ENCODE measurements around the gene R3HDM4.
A peak's percentile ranks its signal among the peaks of the same experiment; 100 is the strongest.

Gene R3HDM4

DNA sequence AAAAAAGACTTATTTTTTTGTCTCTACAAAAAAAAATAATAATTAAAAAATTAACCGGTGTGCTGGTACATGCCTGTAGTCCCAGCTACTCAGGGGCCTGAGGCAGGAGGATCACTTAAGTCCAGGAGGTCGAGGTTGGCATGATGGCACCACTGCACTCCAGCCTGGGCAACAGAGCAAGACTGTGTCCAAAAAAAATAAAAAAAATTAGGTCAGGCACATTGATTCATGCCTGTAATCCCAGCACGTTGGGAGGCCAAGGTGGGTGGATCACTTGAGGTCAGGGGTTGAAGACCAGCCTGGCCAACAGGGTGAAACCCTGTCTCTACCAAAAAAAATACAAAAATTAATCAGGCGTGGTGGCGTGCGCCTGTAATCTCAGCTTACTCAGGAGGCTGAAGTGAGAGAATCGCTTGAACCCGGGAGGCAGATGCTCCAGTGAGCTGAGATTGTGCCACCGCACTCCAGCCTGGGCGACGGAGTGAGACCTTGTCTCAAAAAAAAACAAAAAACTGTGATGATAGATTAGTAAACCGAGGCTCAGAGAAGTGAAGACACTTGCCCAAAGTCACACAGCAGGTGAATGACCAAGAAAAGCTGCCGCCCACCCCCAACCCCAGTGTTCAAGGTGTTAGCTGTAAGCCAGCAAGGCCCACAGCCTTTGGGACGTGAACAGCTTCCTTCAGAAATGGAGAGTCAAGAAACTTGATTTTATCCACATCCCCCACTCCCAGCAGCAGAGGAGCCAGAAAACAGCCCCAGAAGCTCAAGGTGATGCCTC is 10.4 kb downstream of the R3HDM4 start:
- TF ChIP-seq, protein P1, sequence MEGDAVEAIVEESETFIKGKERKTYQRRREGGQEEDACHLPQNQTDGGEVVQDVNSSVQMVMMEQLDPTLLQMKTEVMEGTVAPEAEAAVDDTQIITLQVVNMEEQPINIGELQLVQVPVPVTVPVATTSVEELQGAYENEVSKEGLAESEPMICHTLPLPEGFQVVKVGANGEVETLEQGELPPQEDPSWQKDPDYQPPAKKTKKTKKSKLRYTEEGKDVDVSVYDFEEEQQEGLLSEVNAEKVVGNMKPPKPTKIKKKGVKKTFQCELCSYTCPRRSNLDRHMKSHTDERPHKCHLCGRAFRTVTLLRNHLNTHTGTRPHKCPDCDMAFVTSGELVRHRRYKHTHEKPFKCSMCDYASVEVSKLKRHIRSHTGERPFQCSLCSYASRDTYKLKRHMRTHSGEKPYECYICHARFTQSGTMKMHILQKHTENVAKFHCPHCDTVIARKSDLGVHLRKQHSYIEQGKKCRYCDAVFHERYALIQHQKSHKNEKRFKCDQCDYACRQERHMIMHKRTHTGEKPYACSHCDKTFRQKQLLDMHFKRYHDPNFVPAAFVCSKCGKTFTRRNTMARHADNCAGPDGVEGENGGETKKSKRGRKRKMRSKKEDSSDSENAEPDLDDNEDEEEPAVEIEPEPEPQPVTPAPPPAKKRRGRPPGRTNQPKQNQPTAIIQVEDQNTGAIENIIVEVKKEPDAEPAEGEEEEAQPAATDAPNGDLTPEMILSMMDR (IDR thresholded peaks at IDR 0.05; ENCODE audit: insufficient read depth, missing control alignments) = no peak
- DNase-seq (ENCODE audit: insufficient read length, low spot score) = no peak
- no peak for FAIRE-seq

DNA sequence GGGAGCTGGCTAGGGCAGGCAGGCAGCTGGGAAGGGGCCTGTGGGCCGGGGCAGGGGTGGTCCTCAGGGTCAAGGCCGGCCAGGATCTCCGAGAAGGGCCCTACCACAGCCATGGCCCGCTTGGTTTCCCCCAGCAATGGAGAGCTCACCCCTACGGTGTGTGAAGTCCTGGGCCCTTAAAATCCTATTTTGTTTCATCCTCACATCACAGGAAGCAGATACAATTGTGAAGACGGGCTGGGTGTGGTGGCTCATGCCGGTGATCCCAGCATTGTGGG is 11.0 kb downstream of the R3HDM4 start:
- DNase-seq (ENCODE audit: insufficient read length, low spot score) = no peak
- no peak for FAIRE-seq
- TF ChIP-seq, protein P1 (IDR thresholded peaks at IDR 0.05; ENCODE audit: insufficient read depth, missing control alignments) = no peak

DNA sequence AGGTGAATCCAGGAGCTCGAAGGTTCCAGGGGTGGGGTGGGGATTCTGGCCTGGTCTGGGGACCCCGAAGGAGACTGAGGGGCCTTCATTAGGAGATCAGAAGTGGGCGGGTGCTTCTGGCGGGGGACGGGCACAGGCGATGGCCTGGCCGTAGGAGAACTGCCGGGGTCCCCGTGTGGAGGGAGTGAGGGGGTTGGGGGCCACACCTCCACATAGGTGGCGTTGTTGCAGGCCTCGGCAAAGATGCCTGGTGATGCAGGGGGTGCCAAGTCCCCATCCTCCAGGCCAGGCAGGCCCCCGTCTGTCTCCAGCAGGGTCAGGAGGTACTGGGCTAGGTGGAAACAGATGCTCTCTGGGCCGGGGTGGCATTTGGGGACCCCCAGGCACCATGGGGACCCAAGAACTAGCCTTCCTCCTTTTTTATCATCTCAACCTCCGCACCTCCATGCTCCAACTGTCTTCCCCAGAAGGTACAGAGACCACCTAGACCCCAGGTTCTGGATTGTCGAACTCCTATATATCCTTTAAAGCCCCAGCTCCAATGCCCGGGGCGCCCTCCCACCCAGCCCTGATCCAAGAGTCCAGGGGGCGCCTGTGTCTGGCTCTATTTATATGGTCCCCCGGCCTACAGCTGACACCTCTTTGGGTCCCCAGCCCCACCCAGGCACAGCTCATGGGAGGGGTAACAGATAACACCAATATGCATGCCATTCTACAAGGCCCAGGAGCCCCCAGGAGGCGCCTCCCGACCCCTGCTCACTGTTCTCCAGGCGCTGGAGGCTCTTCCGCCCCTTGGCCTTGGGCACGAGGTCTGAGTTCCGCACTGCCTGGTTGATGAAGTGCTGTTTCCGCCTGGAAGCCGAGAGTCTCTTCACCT is 11.6 kb downstream of the R3HDM4 start:
- DNase-seq (ENCODE audit: insufficient read length, low spot score) = no peak
- TF ChIP-seq, protein P1 (IDR thresholded peaks at IDR 0.05; ENCODE audit: insufficient read depth, missing control alignments) = no peak
- no peak for FAIRE-seq

- peak; percentile 80 for DNase-seq (ENCODE audit: insufficient read length, low spot score)
- TF ChIP-seq, protein P1 (IDR thresholded peaks at IDR 0.05; ENCODE audit: insufficient read depth, missing control alignments) = no peak
- FAIRE-seq = no peak
Observed at GRCh38 chr19:900302-901111, 12.5 kb downstream of the R3HDM4 start.

GRCh38 chr19:900043-900301 is 13.0 kb downstream of the R3HDM4 start:
- TF ChIP-seq, protein P1 (IDR thresholded peaks at IDR 0.05; ENCODE audit: insufficient read depth, missing control alignments) = no peak
- FAIRE-seq (no peak), DNase-seq (ENCODE audit: insufficient read length, low spot score) (no peak)

GRCh38 chr19:899336-900042 is 13.5 kb downstream of the R3HDM4 start:
- DNase-seq (ENCODE audit: insufficient read length, low spot score) = no peak
- TF ChIP-seq, protein P1 (IDR thresholded peaks at IDR 0.05; ENCODE audit: insufficient read depth, missing control alignments) = no peak
- FAIRE-seq = no peak

All from D721Med (cell line).